NCI-H2227 (cell line): ENCODE results near the gene RPS27L.
"Not testable (repeated sequence)": the region's sequence is repeated elsewhere in the genome, so short reads cannot be mapped to it uniquely, and the experiment has no call there.

Experiments used
- DNase-seq: peaks from one replicate; lab custom pipeline; 2025; ENCODE audit not compliant: unreplicated experiment; lab: John Stamatoyannopoulos, UW

Gene RPS27L

GRCh38 chr15:63140936-63141335, 16.3 kb downstream of the RPS27L start:
- DNase-seq = no peak

GRCh38 chr15:63136742-63137141, 20.5 kb downstream of the RPS27L start:
- no peak for DNase-seq

GRCh38 chr15:63135804-63136203, 21.5 kb downstream of the RPS27L start:
- no peak for DNase-seq

GRCh38 chr15:63135281-63135680, 22.0 kb downstream of the RPS27L start:
- no peak for DNase-seq

- DNase-seq = no peak
Observed at GRCh38 chr15:63134245-63134985, 22.9 kb downstream of the RPS27L start.

- DNase-seq = no peak
Observed at GRCh38 chr15:63133786-63134185, 23.5 kb downstream of the RPS27L start.

GRCh38 chr15:63126726-63127125, 30.6 kb downstream of the RPS27L start:
- no peak for DNase-seq

- no peak for DNase-seq
Observed at GRCh38 chr15:63124506-63124905, 32.8 kb downstream of the RPS27L start.

GRCh38 chr15:63122002-63122875, 35.0 kb downstream of the RPS27L start:
- peak; percentile 66 for DNase-seq

- DNase-seq = peak; percentile 83
Observed at GRCh38 chr15:63121382-63122001, 35.8 kb downstream of the RPS27L start, which contains the start of gene LACTB. LACTB (plus strand) TSS chr15:63121861; CDS start chr15:63121872, 11 bp downstream.

- DNase-seq = no peak
Observed at GRCh38 chr15:63118854-63119253, 38.4 kb downstream of the RPS27L start.

- DNase-seq = no peak
Observed at GRCh38 chr15:63114465-63114864, 42.8 kb downstream of the RPS27L start.

GRCh38 chr15:63112871-63113270, 44.4 kb downstream of the RPS27L start:
- DNase-seq = no peak

- DNase-seq = no peak
Observed at GRCh38 chr15:63111481-63111880, 45.8 kb downstream of the RPS27L start.

GRCh38 chr15:63110428-63111026, 46.8 kb downstream of the RPS27L start:
- no peak for DNase-seq

- DNase-seq = no peak
Observed at GRCh38 chr15:63109920-63110319, 47.4 kb downstream of the RPS27L start.

- DNase-seq = no peak
Observed at GRCh38 chr15:63109498-63109897, 47.8 kb downstream of the RPS27L start.

GRCh38 chr15:63107895-63108546, 49.3 kb downstream of the RPS27L start:
- DNase-seq = no peak

GRCh38 chr15:63105354-63105753, 51.9 kb downstream of the RPS27L start:
- DNase-seq = not testable (repeated sequence)

GRCh38 chr15:63104727-63105126, 52.5 kb downstream of the RPS27L start:
- DNase-seq = no peak

- DNase-seq = no peak
Observed at GRCh38 chr15:63103416-63103815, 53.9 kb downstream of the RPS27L start.
